Ovary (tissue), 9 donors: ENCODE data around the gene SNX30. TPM values are rescaled to one million over a fixed set of nuclear protein-coding genes. Genes with fewer than 3 reads are reported as not detected.

Experiments used
- DNase-seq, 5 donors: peaks; one replicate each; pipeline ENCODE4 v3.0.0-alpha.2; 2019 to 2020
- H3K27ac ChIP-seq, 2 donors: fragments of 200-600 bp; one replicate each; pipeline versions ENCODE4 v1.5.1 to v1.8.0; 2019 to 2022
- H3K27me3 ChIP-seq: fragments of 200-600 bp; one replicate; pipeline ENCODE4 v1.8.0; 2022
- H3K36me3 ChIP-seq: fragments of 200-600 bp; sonication (generic); one replicate; pipeline ENCODE4 v1.5.1; 2019
- H3K4me1 ChIP-seq: one replicate; pipeline ENCODE4 v1.8.1; 2013; ENCODE audit warnings: mild to moderate bottlenecking, moderate library complexity; ENCODE audit not compliant: insufficient read depth
- H3K4me3 ChIP-seq: fragments of 200-600 bp; sonication (generic); one replicate; pipeline ENCODE4 v1.5.1; 2017
- H3K9me3 ChIP-seq, 2 donors: fragments of 200-600 bp in 1 of 2; sonication (generic) in 1 of 2; one replicate each; pipeline versions ENCODE4 v1.5.1 to v1.8.1; 2013 to 2019; ENCODE audit warnings: mild to moderate bottlenecking in 1 of 2, moderate library complexity in 1 of 2
- EP300 ChIP-seq: sonication (generic); formaldehyde crosslinking; IDR thresholded peaks from one replicate; pipeline ENCODE4 v1.6.1; 2017; ENCODE audit warnings: antibody characterized with exemption
- POLR2A ChIP-seq: fragments of 450-650 bp; IDR thresholded peaks from one replicate; pipeline ENCODE4 v1.6.1; 2017; ENCODE audit warnings: antibody characterized with exemption, mild to moderate bottlenecking, moderate library complexity
- WGBS, 3 donors: extraction: QIAGEN DNeasy Blood & Tissue Kit in 1 of 3; methylation state at CpG; one replicate each; pipeline versions ENCODE4 v1.1.5 to v1.1.7; 2013 to 2017; 5-methylcytosine and 5-hydroxymethylcytosine counted together
- intact Hi-C, 4 donors: fragments of 100-400 bp; cut with DNase I; formaldehyde crosslinking; loops; one replicate each; pipeline versions ENCODE4 v1.11.0 to v1.15.1; 2022 to 2023
- polyA plus RNA-seq, 2 donors: library from polyadenylated mRNA; stranded (reverse); fragments of 200-250 nt in 1 of 2; fragments of 350-450 nt in 1 of 2; fragmentation: Illumina TruSeq in 1 of 2; extraction: RNeasy Lipid Tissue Mini Kit (QIAGEN cat#74804) in 1 of 2; gene quantifications; one replicate each; pipeline ENCODE4 v1.2.3, GENCODE V29; 2013 to 2014
- total RNA-seq, 7 donors: library from RNA; depleted of rRNA in 2 of 7; stranded (reverse); fragments of >200 nt in 2 of 7; fragmentation: NEBNext Ultra II Directional in 3 of 7; extraction: Animal tissue kit (Norgen Biotek cat#: 25700) in 3 of 7; gene quantifications; one replicate each; pipeline versions ENCODE4 v1.1.0 to v1.2.4, GENCODE V29; 2016 to 2023
- TF ChIP-seq, protein P1 (sequence below), 3 donors: fragments of 450-650 bp in 2 of 3; fragments of 200-600 bp in 1 of 3; IDR thresholded peaks; one replicate each; pipeline versions ENCODE4 v1.5.1 to v1.8.0; 2016 to 2022; ENCODE audit warnings: antibody characterized with exemption in 3 of 3, mild to moderate bottlenecking in 1 of 3
- donor health status: DM: no; HTN: no; CAD: no; lungs with moderate emphysema.
- donor health status: DM: no; HTN: no; CAD: no.
- donor health status: Bipolar disorder and iron deficiency.
- donor health status: DM: yes; HTN: yes; CAD: no.
- donor health status: DM: no; HTN: no; CAD: no.
- donor health status: DM: yes; HTN: yes; CAD: no.

SNX30 gene
- total and polyA plus RNA-seq, 9 donors: 4.3 to 11.8 (median 8.8) TPM

- DNase-seq: no peak
- intact Hi-C loops: no loop called here
- WGBS, 3 donors: 91 to 95% (median 93%) methylated on average over 4 of the region's 4 CpGs
- H3K4me1 ChIP-seq: peaks cover 3% of the 10 kb centered on the region
- no peak overlapping the region for H3K4me3 ChIP-seq
- TF ChIP-seq POLR2A: no peak
- TF ChIP-seq, protein P1, sequence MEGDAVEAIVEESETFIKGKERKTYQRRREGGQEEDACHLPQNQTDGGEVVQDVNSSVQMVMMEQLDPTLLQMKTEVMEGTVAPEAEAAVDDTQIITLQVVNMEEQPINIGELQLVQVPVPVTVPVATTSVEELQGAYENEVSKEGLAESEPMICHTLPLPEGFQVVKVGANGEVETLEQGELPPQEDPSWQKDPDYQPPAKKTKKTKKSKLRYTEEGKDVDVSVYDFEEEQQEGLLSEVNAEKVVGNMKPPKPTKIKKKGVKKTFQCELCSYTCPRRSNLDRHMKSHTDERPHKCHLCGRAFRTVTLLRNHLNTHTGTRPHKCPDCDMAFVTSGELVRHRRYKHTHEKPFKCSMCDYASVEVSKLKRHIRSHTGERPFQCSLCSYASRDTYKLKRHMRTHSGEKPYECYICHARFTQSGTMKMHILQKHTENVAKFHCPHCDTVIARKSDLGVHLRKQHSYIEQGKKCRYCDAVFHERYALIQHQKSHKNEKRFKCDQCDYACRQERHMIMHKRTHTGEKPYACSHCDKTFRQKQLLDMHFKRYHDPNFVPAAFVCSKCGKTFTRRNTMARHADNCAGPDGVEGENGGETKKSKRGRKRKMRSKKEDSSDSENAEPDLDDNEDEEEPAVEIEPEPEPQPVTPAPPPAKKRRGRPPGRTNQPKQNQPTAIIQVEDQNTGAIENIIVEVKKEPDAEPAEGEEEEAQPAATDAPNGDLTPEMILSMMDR (IDR thresholded peaks at IDR 0.05): no peak
- no peak for TF ChIP-seq EP300
- H3K36me3 ChIP-seq: no peaks in the 10 kb centered on the region
- H3K9me3 ChIP-seq: no peaks in the 10 kb centered on the region
- no peaks in the 10 kb centered on the region for H3K27me3 ChIP-seq
- no peak overlapping the region for H3K27ac ChIP-seq
Measured at GRCh38 chr9:112886351-112886750, 135.8 kb downstream of the SNX30 start.

DNA sequence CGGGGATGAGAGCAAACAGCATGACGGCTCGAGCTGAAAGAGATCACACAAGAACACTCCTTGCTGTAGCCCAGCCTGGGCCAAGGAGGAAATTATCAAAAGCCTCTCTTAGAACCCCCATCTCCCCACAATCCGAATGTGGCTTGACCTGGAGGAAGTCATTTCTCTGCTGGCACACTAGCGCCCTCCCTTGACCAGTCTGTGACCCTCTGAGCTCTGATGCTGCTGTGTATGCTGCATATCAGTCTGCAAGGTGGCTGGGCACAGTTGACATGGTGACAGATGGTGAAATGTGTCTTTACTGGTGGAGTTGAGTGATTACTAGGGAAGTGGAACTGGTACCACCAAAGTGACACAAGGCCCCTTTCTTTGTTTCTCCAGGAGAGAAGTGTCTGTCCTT is 136.8 kb downstream of the SNX30 start:
- 55 to 62% (median 57%) methylated on average over 5 of the region's 5 CpGs for WGBS, 3 donors
- Histone ChIP-seq H3K9me3 (no peaks in the 10 kb centered on the region), H3K36me3 (no peaks in the 10 kb centered on the region), H3K27me3 (no peaks in the 10 kb centered on the region), H3K27ac (no peak overlapping the region), H3K4me3 (no peak overlapping the region), H3K4me1 (peaks cover 3% of the 10 kb centered on the region)
- TF ChIP-seq EP300 (no peak), POLR2A (no peak)
- TF ChIP-seq, protein P1 (IDR thresholded peaks at IDR 0.05): no peak
- intact Hi-C loops: no loop called here
- DNase-seq: no peak

- no peak within 1 kb of the TSS for H3K4me3 ChIP-seq
- H3K4me1 ChIP-seq: peaks cover 3% of the 10 kb centered on the region
- no peaks in the 10 kb centered on the region for H3K27me3 ChIP-seq
- WGBS, 3 donors: 7 to 15% (median 10%) methylated on average over 69 to 78 of the region's 78 CpGs
- intact Hi-C loops: no loop called here
- DNase-seq: no peak
- no peaks in the 10 kb centered on the region for H3K9me3 ChIP-seq
- TF ChIP-seq, protein P1 (IDR thresholded peaks at IDR 0.05): no peak
- TF ChIP-seq POLR2A: no peak
- no peak for TF ChIP-seq EP300
- H3K27ac ChIP-seq: no peak within 1 kb of the TSS
- no peaks in the 10 kb centered on the region for H3K36me3 ChIP-seq
Measured at GRCh38 chr9:112890106-112891081, 139.8 kb downstream of the SNX30 start, which contains the start of gene SLC46A2. SLC46A2 (minus strand) TSS chr9:112890876; CDS start chr9:112890681, 195 bp downstream.

- H3K9me3 ChIP-seq: no peaks in the 10 kb centered on the region
- no peak overlapping the region for H3K27ac ChIP-seq
- peaks cover 3% of the 10 kb centered on the region for H3K4me1 ChIP-seq
- no peaks in the 10 kb centered on the region for H3K27me3 ChIP-seq
- H3K4me3 ChIP-seq: no peak overlapping the region
- DNase-seq: no peak
- no peaks in the 10 kb centered on the region for H3K36me3 ChIP-seq
- no peak for TF ChIP-seq EP300
- no peak for TF ChIP-seq POLR2A
- TF ChIP-seq, protein P1 (IDR thresholded peaks at IDR 0.05): no peak
- intact Hi-C loops: no loop called here
- 91 to 96% (median 94%) methylated on average over 3 of the region's 3 CpGs for WGBS, 3 donors
Measured at GRCh38 chr9:112891521-112891920, 141.0 kb downstream of the SNX30 start.
